GM19372 (cell line): ENCODE results near the gene ADGRL2.

Experiments used
- ATAC-seq: cut with Tn5 transposase; IDR thresholded peaks from one replicate; pipeline ENCODE4 v1.9.1; 2021; ENCODE audit warnings: mild to moderate bottlenecking, low read depth, moderate library complexity; ENCODE audit not compliant: unreplicated experiment

The ADGRL2 gene

DNA sequence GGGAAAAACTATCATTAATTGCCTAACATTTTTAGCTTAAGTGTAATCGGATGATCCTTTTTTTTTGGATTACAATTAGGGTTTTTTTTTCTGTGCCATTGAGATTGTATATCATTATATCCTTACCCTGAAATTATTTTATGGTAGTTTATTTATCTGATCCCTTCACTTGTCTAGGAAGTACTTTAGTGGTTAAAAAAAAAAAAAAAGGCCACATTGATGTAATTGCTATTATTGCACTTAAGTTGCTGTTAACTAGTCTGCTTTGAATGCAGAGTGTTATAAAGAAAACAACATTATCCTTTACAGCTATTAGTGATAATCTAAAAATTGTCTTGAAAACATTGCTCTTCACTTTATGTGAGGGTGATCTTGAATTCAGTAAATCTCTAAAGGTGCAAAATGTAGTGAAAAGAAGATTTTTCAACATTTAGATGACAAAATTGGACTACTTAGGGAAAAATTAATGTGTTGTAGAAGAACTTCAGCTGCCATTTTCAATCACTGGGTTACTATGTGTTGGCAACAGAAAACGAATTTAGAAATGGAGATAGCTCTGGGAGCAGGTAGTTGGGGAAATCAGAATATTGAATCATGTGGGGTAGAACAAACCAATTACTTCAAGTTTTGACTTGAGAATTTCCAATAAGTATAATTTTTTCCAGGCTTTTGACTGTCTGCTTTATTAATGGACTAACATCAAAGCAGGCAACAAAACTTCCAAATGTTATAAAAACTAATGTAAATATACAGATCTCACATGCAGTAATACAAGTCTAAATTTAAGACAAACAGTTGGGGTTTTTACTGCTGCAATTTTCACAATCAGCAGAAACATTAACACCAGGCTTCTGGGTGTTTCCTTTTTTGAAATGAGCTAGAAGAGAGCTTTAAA is 5.0 kb downstream of the ADGRL2 start:
- ATAC-seq = no peak

DNA sequence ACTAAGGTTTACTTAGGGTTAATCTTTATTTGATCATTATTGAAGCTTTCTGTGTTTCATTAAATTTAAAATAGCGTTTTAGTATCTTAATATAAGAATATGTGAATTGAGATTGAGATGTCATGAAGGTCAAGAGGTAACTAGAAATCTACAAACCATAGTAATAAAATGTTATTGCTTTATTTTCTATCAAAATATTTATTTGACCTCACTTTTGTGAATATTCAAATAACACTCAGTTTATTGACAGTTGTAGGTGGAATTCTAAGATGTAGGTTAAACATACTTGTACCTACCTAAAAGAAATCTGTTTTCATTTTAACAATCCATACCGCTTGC is 5.7 kb downstream of the ADGRL2 start:
- no peak for ATAC-seq

DNA sequence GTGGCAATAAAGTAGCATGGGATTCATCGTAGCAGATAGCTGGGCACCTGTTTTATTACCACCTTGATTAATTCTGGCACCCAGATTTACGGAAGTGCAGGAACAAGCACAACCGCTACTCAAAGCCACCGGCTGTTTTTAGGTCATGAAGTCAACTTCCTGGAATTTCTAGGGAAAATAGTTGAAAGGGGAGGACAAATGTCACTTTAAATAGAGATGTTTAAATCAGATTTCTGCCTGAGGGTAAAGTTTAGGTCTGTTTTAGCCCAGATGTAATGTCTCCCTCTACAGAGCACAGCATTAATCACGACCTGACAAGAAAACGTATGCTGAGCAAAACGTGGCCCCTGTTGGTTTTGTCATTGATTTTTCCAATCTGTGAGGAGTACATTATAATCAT is 8.0 kb downstream of the ADGRL2 start:
- no peak for ATAC-seq

DNA sequence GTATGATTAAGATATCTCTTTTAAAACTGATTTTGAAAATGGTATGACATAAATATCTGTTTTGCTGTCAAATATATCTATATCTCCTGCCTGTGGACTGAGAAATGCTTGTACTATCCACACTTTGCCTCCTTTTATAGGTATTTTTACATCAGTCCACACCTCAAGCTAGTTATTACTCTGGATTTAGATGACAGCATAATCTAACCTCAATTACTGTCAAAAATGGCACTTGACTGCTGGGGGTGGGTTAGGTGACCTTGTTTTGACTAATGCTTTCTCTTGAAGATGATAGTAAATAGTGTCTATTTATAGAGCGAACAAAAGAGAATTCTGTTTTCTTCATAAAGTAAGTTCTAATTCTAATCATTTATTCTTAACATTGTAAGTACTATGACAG is 9.1 kb downstream of the ADGRL2 start:
- no peak for ATAC-seq

DNA sequence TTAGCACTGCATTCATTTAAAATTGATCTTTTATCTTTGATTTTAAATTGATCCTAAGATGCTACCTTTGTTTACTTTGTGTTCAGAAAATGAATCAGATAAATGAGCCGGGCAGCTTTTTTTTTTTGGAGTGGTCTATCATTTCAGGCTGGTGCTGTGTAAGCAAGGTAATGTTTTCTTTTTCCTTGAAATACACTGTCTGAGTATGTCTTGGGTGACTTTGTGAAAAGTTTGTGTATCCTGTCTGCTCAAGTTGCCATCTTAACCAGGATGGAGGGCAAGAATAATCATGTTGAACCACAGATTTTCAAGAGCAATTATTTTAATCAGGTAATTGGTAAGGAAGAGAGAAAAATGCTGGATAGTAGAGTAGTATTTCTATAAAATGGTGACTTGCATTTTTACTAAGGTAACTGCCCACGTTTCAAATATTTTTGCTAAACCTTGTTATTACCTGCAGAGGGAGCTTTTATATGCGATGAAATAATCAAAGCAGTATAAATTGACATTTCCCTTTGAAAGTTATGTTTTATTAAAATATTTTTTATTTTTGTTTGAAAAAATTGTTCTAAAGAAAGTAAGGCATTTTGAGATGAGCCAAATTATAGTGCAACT is 11.1 kb downstream of the ADGRL2 start:
- ATAC-seq = no peak

DNA sequence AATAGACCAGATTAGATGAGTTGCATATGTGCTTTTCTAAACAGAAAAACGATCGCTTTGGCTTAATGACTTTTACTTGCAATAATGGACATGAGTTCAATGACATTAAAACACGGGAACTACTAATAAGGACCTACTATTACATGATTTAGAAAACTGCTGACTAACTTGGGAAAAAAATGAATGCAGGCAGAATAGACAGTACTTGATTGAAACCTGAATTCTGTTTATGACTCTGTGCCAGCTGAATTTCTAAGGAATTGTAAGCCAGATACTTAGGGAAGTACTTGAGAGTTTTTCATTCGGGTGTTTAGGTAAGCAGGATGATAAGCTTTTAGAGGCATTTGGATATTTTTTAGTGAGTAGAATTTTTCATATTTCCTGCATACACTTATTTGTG is 12.0 kb downstream of the ADGRL2 start:
- no peak for ATAC-seq

DNA sequence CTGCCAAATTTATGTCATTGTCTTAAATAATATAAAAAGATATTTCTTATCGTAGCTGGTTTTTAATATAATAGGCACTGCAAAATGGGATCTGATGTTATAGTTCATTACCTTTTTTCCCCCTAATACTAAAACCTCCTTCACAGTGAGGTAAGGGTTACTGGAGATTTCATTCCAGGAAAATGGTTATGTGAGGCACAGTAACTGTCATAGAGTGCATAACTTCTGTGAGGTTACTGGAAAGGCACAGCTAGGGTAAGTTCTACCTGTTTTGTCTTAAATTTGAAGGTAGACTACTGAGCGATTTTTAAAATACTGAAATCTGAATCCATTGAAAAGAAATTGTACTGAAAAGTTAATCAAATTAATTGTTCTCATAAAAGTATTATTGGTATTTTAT is 13.0 kb downstream of the ADGRL2 start:
- no peak for ATAC-seq

DNA sequence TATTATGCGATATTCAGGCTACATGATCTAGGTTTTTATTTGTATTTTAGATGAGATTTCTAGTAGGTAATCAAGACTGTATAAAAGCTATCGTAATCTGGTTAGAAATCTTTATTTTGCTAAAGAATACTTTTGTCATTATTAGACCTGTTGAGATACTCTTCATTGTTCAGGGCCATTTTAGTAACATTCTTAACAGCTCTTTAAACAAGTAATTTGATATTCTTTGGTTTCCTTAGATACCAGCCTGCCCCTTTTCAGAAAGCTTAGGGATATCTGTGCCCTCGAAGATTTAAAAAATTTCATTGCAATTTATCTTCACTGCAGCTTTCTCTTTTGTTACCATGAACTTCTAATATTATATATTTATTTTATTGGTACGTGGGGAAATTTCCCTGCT is 18.9 kb downstream of the ADGRL2 start:
- no peak for ATAC-seq

DNA sequence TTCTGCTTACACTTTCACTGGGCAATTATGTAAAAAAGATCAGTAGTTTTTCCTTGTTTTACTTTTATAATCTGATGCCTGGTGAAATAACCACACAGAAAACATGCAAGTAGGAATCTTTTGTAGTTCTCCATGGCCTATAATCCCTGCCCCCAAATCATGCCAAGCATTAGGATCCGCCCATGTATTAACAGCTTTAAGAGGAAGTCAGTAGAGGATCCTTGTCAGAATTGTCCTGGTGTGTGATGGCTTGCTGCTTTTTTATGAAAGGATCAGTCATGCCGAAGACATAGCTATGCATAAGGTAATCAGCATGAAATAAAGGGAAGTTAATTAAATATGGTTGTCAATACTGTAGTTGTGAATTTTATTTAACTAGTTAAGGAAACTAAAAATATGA is 20.0 kb downstream of the ADGRL2 start:
- ATAC-seq = no peak

DNA sequence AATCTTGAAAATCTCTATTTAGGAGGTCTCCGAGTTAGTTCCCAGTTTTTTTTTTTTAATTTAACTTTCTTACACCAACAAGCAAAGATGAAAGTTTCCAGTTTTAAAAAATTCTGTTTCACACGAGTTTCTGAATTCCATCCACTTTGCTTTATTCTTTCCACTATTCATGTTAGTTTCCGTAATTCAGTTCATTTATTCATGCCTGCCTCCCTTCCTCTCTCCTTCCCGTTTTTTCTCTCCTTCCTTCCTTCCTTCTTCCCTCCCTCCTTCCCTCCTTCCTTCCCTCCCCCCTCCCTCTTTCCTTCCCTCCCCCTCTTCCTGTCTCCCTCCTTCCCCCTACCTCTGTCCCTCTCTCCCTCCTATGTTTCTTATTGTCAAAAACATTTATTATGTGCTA is 22.3 kb downstream of the ADGRL2 start:
- no peak for ATAC-seq

DNA sequence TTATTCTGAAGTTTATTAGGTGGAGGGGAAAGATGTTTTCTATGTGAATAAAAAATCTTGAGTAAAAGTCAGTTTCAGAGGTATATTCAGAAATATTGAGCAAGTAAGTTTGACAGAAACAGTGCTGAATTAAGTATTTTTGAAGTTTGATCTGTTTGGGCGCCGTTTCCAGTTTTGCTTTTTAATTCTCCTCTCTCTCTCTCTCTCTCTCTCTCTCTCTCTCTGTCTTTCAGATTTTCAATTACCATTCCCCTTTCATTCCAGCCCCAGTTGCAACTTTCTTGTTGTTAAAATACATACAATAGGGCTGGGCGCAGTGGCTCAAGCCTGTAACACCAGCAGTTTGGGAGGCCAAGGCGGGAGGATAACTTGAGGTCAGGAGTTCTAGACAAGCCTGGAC is 24.0 kb downstream of the ADGRL2 start:
- no peak for ATAC-seq

DNA sequence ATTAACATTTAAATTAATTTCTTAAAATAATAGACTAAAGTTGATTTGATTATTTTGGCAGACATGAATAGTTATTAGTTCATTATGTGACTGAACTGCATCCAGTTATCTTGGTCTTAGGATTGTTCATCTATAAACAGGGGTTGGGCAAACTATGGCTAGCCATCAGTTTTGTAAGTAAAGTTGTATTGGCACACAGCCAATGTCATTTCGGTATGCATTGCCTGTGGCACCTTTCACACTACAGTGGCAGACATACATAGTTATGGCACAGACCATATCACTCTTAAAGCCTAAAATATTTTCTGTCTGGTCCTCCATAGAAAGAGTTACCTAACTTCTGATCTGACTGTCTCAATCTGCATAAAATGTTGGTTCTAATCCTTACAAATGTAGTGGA is 27.2 kb downstream of the ADGRL2 start:
- no peak for ATAC-seq

DNA sequence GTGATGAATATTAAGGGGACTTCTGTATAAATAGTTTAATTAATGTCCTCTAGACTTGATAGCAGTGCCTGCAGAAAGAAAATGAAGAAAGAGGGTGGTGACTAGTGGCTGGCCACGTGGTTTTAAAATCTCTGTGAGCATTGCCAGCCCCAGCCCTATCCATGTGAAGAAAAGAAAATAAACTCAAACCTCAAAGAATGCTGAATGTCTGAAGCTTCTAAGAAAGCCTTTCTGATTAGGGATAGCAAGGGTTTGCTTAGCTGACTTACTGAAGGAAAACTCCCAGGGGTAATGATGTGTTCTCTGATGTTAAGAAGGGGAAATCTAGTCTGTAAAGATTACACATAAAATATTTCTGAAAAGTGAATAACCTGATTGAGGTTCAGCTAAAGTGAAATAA is 31.8 kb downstream of the ADGRL2 start:
- no peak for ATAC-seq

DNA sequence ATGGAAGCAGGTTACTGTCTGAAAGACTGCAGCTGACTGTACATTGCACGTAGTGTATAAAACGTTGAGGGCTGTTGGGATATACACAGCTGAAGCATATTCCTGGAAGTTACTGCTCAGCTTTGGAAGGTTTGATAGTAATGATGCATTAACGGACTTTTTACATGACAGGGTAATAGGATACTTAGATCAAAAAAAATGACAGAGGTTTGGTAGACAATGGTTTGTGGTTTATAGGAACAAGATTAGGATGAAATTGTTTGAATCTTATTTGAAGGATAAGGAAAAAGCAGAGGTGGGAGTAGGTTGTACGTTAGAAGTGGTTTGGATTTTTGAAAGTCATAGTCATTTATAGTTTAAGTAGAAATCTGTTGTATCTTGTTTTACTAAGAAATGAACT is 33.0 kb downstream of the ADGRL2 start:
- ATAC-seq = no peak

DNA sequence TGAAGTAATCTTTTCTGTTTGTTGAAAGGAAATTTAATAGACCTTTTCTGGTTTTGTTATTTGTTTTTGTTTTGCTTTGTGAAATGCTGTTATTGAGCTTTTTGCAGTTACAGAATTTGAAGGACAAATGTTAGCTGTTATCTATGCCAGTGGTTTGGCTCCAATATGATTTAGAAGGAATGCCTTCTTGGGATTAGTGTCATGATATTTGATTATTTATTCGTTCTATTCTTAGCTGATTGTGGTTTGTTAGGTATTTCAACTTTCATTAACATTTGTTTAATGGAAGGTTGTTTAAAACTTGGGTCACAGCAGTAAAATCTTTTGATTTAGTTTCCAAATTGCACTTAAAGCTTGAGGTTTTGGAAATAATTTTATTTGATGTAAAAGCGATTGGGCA is 33.5 kb downstream of the ADGRL2 start:
- no peak for ATAC-seq

DNA sequence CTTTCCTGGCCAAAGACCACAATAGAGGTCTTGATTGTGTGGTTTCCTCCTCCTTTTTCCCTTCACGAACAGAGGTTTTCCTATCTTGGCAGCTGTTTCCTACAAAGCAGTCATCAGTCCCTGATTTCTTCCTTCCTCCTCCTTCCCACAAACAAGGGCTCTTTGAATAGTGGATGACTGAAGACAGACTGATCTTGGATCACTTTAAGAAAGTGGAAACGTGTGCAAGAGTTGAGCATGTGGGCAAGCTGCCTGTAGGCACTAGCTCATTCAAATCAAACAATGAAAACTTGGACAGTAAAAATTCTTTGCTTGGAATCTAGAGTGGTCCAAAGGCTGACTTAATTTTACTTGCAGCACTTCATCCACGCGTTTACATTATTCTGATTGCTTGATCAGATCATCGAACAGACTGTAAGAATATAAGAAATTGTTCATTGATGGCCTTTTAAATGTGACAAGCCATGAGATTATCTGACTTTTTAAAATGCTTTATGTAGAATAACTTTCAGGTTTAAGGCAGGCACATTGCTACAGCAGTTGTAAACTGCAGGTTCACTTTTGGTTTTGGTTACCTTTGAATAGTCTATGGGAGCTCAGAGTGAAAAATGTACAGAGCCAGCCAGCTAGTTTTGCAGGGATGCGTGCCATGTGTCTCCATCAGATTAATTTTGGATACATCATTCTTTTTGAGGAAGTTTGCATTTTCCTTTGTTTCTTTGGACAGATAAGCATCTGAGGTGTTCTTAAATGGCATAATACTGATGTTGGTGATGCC is 34.4 kb downstream of the ADGRL2 start:
- ATAC-seq = no peak

DNA sequence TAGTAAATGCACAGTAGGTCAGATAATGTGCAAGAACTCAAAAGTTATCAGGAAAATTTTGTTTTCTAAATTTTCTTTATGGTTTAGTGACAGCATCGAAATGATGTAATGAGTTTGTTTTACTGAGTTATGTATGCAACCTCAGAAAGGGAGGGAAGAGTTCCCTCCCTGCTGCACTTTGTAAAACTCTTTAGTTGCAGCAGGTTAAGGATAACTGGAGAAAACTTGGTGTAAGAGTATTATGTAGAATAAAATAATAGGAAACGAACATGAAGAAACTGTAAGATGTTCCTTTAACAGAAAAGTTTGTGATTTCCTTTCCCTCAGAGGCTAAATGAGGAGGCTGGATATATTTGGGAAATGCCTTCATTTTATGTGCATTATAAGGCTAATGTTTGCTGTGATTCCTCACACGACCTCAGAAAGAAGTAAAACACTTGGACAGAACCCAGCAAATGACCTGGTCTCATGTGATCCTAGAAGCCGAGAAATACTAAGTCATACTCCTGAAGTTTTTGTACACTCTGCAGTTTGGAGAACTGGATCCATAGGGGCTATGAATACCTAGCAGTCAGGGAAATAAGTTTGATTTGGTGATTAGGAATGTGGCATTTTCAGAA is 35.4 kb downstream of the ADGRL2 start:
- no peak for ATAC-seq

DNA sequence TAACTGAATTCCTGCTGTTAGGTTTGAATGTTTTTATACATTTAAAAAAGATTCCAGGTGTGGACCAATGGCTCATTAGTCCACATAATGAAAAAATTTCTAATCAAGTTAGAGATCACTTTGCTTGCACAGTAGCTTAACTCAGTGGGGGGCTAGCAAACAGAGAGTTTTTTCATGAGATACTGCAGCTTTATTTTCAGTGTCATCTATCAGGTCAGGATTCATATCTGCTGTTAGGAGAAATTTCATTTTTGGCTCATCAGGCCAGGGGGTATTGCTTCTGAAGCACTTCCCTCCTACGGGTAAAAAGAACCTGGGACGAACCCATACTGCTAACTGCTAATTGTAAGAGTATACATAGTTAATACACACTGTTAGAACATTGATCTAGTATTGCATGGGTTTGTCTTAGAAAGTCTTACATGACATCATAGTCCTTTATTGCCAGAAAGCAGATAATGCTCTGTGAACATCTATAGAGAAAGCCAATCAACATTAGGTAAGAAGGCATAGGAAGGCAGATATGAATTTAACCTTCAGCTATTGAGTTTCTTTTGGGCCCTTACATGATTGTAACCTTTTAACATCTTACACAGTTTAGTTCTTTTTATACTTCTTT is 38.0 kb downstream of the ADGRL2 start:
- ATAC-seq = no peak

DNA sequence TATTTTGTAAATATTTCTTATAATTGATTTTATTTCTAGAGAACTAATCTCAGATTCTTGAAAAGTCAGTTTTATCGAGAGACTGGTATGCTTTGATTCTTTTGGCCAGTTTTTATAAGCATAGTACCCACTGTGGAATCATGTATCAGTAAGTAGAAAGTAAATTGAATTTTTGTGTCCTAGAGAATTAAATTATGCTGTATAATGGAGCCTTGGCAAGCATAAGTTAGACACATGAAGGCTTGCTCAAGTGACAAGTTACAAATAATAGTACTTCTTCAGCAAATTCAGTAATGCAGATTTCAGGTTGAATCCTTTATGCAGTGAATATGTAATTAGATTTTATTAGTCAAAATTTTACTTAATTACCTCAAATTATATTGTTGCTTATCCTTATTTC is 40.1 kb downstream of the ADGRL2 start:
- ATAC-seq = no peak

DNA sequence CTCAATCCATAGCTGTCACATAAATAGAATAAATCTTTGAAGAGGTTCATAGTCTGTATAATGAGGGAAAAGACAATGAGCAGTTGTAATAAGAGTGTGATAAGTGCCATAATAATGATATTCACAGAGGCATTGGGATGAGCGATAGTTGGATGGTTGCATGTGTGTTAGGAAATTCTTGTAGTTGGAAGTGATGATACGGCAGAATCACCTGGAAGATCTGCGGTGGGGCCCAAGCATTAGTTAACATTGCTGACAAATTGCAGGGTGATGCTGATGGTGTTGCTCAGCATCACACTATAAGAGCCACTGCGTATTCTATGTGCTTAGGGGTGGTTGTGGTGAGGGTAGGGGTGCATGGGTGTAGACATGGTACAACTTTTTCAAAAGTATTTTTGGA is 41.1 kb downstream of the ADGRL2 start:
- no peak for ATAC-seq

DNA sequence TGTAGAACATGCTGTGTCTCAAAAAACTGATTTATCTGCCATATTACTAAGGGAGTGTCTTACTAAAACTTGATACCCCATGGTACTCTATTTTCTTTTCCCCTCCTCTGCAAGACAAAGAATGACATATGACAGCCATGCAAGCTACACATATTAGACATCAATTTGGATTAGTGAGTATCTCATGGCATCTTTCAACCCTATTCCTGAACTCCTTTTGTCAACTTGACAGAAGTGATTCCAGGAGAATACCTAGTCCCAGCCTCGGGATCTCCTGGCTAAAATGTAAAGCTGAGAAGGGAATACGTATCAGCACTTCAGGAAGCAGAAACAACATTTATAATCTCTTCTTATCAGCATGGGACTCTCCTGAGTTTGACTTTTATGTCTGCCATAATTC is 43.7 kb downstream of the ADGRL2 start:
- ATAC-seq = no peak
